GM19351 (cell line): Measurements from ENCODE around the gene METAP2.

Experiments
- ATAC-seq: cut with Tn5 transposase; IDR thresholded peaks from one replicate; pipeline ENCODE4 v1.9.1; 2021; ENCODE audit warnings: mild to moderate bottlenecking, moderate library complexity; ENCODE audit not compliant: unreplicated experiment

Gene METAP2

DNA sequence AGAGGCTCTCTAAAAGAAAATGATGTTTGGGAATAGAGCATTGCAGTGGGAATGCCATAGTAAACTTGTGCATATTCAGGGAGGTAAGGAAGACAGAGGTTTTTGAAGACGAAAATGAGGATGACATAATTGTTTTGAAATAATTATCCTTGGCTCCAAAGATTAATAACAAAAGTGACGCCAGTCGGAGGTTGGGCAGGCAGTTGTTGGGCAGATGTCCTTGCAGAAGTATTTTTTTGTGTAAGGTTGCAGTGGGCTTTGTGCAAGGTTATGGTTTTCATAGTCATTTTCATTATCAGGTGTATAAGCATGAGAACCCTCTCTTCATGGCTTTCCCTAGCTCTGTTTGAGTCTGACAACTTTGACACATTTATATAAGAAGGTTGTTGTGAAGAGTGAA lies 35.3 kb downstream of the METAP2 start:
- ATAC-seq, result no peak

DNA sequence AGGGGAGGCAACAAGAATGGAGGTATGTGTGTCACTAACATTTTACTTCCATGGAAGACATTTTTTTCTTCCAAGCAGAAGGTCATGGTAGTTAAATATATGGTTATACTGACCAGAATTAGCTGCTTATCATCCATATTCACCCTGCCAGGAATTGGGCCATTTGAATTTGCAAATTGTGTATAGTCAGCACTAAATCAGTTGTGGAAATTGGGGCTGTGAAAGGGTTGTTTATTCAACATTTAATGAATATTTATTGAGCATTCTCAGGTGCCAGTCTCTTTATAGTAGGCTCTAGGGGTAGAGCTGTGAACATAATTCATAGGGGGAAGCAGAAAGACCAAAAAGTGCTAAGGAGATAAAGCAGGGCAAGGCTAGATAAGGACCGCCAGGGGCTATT lies 38.0 kb downstream of the METAP2 start:
- no peak for ATAC-seq

DNA sequence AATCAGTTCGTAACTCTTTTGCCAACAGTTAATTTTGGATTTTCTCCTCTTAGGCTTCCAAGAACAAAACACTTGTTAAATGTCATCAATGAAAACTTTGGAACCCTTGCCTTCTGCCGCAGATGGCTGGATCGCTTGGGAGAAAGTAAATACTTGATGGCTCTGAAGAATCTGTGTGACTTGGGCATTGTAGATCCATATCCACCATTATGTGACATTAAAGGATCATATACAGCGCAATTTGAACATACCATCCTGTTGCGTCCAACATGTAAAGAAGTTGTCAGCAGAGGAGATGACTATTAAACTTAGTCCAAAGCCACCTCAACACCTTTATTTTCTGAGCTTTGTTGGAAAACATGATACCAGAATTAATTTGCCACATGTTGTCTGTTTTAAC lies 39.6 kb downstream of the METAP2 start:
- no peak for ATAC-seq

DNA sequence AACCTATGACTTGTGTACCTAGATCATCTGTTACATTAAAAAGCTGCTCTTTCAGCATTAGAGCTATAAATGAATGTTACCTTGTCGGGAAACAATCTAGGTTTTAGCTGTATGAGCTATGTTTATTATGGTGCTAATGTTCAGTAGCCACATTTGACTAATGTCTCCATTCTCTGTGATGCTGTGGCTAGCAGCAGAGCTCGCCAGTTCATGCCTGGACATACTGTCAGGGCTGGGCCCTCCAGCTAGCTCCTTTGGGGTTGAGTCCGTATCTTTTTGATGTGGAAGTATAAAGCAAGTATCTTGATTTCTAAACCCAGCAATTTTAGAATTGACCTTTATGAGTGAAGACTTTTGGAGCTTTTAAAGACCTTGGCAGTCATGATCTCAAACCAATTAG lies 41.2 kb downstream of the METAP2 start:
- no peak for ATAC-seq

DNA sequence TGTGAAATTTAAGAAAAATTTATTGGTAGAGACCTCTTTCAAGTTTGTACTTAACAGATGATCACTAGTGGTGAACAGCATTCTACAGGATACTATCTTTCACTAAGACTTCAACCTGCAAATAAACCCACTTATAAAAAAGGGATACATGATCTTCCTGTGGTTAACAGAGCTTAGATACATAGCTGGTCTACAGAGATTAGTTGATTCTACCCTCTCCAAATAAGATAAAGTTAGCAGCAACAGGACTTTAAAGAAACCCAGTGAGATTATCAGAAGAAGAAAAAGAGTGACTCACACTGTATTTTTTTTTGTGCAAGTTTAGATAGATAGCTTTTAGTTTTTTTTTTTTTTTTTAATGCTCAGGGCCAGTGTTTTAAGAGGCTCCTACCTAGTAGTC lies 42.8 kb downstream of the METAP2 start:
- ATAC-seq, result no peak

DNA sequence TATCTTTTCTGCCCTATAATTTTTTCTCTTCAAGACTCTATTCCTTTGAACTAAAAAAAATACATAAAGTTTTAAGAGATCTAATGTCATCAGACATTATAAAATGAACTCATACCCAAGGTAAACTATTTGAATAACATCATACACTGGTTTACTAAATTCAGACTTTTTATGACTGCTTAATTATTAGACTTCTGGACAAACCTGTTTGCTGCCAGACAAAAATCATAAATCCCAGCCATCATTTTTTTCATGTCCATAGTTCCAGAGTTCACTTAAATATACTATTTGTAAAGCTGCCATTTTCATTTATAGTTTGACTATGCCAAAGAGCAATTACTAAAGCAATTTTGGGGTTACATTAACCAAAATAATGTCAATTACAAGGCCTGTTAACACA lies 43.3 kb downstream of the METAP2 start:
- ATAC-seq, result no peak

DNA sequence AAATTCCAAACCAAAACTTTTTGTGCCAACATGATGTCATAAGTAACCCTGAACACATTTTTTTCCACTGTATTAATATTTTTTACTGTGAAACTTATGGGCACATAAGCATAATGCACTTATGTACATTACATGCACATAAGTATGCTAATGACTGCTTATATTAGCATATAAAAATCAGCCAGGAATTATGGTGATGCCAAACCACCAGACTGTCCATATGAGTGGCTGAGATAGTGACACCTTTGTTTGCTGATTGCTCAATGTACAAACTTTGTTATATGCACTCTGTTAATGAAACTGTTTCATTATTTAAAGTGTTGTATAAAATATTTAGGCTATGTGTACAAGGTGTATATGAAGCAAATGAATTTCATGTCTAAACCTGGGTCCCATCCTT lies 45.0 kb downstream of the METAP2 start:
- no peak for ATAC-seq

DNA sequence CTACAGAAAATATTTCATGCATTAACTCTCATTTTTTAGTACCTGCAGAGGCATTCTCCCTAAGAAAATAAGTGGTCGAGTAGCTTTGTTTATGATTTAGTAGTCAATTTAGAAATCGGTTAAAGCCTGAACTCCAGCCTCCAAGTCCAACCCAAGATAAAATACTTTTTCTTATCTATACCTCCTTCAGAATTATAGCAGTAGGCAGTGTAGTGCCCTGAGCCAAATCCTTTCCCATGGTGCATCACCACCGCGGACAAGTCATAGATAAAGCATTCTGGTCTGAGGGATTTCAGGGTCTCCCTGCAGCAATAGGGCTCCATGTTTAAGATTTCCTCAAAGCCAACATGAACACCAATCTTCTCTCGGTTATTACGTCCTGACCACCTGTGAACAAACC lies 46.9 kb downstream of the METAP2 start:
- ATAC-seq, result no peak

DNA sequence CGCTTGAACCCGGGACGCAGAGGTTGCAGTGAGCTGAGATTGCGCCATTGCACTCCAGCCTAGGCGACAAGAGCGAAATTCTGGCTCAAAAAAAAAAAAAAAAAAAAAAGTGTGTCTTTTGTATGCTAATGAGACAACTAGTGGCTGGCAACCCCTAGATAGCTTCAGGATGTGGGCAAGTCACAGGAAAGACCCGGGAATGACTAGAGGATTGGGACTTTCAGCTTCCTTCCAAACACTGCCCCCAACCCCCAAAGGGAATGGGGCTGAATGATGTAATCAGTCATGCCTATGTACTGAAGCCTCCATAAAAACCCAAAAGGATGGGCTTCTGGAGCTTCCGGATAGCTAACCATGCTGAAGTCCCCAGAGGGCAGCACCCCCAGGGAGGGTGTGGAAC lies 48.7 kb downstream of the METAP2 start:
- no peak for ATAC-seq

DNA sequence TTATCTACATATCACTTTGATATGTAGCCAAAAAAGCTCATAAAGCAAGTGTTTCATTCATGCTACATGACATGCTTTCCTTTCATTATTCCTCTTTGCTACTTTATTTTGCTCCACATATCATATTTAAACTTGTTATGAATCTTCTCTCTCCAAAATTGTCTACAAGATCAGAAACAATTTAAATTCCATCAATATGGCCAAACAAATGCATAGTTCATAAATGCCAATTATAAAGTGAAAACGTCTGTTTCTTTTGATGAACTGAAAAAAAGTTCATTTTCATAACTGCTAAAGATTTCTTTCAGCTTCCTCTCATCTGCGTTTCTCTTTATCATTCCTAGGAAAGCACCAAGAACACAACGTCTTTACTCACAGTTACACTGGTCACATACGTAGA lies 54.5 kb downstream of the METAP2 start:
- no peak for ATAC-seq

DNA sequence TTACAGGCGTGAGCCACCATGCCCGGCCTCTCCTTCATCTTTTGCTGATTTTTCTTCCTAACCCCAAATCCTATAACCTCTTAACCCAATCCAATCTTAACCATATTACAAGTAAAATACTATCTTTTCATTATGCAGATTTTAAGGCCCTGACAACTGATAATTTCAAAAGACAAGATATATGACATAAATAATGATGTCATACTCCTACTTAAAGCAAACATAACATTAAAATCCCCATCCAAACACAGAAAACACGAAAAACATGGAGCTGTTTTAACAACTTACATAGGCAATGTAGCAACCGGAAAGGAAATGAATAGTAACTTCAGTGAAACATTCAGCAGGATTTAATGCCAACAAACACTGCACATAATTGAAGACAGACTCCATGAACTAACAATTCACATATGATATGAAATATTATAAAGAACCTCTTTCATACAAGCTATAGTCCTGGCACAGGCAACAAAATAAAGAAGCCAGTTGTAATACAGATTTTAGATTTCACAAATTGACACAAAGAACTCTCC lies 55.8 kb downstream of the METAP2 start:
- ATAC-seq, result no peak

DNA sequence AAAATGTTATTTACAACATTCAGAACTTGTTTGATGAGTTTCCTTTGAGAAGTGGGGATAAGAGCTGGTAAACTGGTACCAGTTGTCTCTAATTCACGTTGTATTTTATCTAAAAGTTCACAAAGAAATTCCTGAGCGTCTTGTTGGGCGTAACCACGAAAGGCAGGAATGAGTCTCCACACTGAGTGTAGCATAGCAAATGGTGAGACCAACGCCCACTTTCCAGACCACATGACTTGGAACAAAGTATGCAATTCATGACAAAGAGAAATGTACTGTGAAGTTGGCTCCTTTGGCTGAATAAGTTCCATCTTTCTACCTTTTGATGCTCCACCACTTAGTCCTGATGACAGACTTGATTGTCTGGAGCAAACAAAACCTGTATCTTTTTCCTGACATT lies 58.9 kb downstream of the METAP2 start:
- ATAC-seq, result no peak

DNA sequence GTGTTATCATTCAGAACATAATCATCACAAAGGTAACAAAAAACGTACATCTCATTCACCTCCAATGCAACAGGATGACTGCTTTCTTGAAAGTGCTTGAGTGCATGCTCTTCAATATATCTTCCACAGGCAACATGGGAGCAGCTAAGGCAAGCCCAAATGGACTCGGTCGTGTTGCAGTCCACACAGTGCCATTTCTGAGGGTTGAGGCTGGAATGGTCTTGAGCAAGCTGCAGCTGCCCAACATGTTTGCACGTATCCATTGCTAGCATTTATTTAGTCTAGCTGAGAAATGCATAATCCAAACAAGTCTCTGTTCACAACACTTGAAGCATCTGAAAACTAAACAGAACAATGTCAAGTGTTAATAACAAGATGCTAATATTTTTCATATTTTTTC lies 60.0 kb downstream of the METAP2 start:
- no peak for ATAC-seq

DNA sequence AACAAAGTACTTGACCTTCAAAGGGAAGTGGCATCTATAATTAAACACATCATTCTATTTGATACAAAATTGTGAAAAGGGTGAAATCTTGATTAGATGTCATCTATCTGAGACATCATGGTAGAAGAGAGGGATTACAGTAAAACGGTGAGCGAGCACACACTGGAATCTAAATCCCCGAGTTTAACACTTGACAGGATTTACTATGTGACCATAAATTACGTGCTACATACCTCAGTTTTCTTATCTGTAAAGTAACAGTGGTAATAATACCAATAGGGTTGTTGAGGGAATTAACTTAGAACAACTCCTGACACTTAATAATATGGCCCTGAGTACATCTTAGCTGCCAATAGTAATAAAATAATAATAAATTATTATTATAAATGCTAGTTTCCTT lies 64.1 kb downstream of the METAP2 start:
- no peak for ATAC-seq

DNA sequence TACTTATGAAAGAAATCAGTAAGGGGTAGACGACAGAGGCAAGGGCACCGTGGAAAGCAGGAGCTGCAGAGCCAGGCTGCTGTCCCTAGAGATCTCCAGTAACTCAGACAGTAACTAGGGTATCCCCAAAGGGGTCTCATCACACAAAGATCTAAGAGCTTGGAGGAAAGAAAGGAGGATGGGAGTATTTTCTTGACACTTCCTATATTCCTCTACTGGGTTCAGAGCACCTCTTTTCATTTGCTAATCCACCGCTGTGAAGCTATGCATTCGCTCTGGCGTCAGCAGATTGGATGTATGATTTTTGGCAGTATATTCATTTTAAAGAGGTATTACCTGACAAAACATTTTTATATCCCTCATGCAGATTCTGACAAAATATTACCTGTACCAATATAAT lies 64.7 kb downstream of the METAP2 start:
- no peak for ATAC-seq

DNA sequence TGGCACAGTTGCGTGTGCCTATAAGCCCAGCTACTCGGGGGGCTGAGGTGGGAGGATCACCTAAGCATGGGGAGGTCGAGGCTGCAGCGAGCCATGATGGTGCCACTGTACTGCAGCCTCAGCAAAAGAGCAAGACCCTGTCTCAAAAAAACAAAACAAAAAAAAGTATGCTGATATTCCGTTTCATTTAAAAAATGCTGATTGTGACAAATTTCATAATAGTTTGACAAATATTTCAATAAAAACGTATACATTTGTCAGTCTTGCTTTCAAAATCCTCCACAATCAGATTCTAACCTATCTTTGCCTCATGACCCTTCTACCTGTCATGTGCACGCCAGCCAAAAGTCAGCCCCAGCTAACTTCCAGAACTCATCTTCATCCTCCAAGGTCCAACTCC lies 67.5 kb downstream of the METAP2 start:
- ATAC-seq, result no peak

DNA sequence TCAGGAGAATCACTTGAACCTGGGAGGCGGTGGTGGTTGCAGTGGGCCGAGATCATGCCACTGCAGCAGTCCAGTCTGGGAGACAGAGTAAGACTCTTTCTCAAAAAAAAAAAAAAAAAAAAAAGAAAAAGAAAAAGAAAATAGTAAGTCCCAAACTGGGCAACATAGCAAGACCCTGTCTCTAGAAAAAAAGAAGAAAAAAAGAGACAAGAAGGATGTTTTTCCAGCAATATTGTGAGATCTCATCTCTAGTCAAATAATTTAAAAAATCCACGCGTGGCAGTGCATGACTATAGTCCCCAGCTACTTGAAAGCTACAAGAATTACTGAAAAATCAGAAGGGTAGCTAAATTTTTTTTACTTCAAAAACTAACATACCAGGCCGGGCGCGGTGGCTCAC lies 69.4 kb downstream of the METAP2 start:
- ATAC-seq, result no peak

DNA sequence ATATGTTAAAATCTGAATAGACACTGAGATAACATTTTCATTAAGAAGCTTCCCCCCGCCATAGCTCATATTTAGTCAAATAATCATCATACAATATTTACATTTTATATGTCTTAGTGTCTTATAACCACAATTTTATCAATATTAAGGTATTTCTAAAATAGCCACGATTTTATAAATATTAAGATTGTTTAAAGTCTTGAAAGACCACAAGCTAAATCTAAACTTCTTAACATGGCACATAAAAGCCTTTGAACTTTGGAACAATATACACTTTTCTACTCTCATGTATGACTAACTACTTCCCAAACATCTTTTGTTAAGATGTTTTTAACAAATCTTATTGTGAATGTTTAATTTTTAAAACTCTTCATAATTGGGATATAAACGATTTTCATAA lies 70.8 kb downstream of the METAP2 start:
- no peak for ATAC-seq

DNA sequence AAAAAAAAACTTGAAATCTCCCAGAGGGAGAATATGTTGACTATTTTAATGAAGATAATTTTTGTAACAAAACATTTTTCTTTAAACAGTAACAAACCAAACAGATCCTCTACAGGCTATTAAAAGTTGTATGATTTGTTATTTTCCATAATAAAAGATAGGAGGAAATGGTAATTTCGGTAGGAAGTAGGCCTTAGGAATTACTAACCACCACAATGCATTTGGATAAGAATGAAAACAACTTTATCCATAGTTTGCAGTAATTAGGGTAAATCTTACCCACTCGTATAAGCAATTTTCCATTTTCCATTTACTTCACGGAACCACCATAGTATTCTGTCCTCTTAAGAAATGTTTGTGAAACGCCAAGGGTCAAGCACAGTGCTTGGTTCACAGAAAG lies 71.4 kb downstream of the METAP2 start:
- ATAC-seq, result no peak

DNA sequence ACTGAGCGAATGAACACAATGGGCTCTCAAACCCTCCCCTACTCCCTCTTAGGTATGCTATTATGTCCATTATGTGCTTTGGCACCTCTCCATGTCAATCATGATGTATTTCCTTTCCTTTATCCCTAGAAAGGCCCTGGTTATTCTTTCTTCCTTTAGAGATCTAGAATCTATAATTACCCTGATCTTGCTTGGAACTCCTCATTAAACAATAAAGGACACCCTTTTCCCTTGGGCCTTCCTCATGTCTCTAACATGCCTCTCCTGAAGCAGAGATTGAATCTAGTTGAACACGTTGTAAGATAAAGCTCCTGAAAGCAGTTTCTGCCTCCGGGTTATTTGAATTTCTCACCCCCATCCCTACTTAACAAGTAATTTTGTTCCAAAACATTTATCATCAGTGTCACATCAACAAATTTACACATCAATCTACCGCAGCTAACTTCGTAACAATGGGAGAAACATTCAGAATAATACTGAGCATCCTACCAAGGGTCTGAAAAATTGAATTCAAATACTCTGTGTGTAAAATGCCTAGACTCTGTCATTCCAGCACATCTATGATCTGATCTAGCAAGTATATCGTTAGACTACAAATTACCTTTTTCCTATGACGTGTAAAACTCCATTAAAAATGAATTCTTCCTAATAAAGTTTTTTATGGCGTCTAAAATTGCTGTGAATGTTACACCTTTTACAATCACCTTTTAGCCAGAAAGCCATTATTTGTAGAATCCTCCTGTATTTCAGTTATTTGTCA lies 72.0 kb downstream of the METAP2 start:
- no peak for ATAC-seq

DNA sequence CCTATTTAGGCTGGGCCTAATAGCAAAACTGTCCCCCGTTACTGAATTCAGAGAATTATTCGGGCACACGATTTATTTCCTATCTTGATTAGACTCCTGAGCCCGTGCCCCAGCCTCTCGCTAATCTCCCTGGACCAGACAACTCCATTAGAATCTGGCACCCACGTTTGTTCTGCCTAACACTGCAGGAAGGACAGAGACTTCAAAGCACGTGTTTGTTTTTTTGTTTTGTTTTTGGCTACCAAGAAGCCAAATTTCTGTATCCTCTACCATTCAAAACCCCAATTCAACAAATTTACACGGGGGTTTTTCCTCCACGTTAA lies 72.5 kb downstream of the METAP2 start:
- no peak for ATAC-seq

DNA sequence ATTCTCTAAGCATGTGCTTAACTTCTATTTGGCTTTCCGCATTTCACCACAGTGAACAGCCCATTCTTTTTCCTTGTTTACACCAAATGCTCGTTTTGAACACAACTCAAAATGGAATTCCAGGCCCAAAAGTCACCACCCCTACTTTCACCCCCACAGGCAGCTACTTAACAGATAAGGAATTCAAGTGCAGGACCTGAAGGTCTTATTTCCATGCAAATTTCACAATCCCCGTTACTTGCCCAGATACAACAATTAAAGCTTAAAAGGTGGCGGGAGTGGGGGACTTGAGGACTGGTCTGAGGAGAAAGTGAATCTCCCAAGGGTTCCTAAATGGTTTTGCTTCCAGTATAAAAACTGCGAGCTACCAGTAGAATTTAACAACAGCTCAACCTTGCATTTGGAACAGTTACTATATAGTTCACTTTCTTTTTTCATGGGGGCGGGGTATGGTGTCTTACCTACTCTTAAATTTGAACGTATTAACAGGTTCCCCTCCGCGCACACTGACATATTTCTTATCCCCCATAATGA lies 73.6 kb downstream of the METAP2 start:
- ATAC-seq, result no peak

DNA sequence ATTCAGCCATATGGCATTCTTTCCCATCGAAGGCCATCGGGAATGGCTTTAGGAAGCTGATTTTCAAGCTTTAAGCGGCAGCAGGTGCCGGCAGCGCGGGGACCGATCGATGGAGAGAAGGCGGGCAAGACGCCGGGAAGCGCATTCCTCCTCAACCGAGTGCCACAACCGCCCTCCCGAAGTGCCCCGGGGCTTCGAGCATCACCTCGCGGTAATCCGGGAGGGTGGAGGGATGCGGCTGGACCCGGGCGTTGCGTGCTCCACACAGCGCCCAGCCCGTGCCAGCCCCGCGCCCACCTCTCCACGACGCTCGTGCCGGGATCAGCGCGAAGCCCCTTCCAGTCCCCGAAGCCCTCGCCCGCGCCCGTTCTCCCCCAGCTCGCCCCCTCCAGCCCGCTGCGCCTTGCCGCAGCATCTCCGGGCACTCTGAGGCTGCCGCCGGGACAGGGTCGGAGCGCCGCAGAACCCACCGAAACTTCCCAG lies 74.1 kb downstream of the METAP2 start:
- no peak for ATAC-seq
